NCI-H1436 (cell line): Measurements from ENCODE around the gene C1QTNF4.
"Not testable (repeated sequence)": the region's sequence is repeated elsewhere in the genome, so short reads cannot be mapped to it uniquely, and the experiment has no call there.

Experiments
- DNase-seq: peaks from one replicate; lab custom pipeline; 2025; lab: John Stamatoyannopoulos, UW

Gene C1QTNF4

GRCh38 chr11:47565340-47566148 is 28.7 kb downstream of the C1QTNF4 start, which contains the start of gene PTPMT1:
PTPMT1 (plus strand) TSS chr11:47565599; CDS start chr11:47565623, 24 bp downstream.
- peak; percentile 66 for DNase-seq

- no peak for DNase-seq
Observed at GRCh38 chr11:47564933-47565339, 29.3 kb downstream of the C1QTNF4 start.

GRCh38 chr11:47564366-47564765 is 29.8 kb downstream of the C1QTNF4 start:
- DNase-seq = not testable (repeated sequence)

GRCh38 chr11:47562393-47562792 is 31.8 kb downstream of the C1QTNF4 start:
- not testable (repeated sequence) for DNase-seq

- no peak for DNase-seq
Observed at GRCh38 chr11:47560426-47560825, 33.8 kb downstream of the C1QTNF4 start.

GRCh38 chr11:47558695-47559094 is 35.5 kb downstream of the C1QTNF4 start:
- no peak for DNase-seq

GRCh38 chr11:47557004-47557403 is 37.2 kb downstream of the C1QTNF4 start:
- DNase-seq = not testable (repeated sequence)

- DNase-seq = no peak
Observed at GRCh38 chr11:47553406-47553743, 40.8 kb downstream of the C1QTNF4 start.

GRCh38 chr11:47552566-47553405 is 41.4 kb downstream of the C1QTNF4 start, which contains the start of gene CELF1:
CELF1 (minus strand) TSS chr11:47553132; CDS start chr11:47499523, 53,609 bp downstream.
- DNase-seq = peak; percentile 90

- DNase-seq = no peak
Observed at GRCh38 chr11:47552056-47552565, 42.1 kb downstream of the C1QTNF4 start.

- DNase-seq = no peak
Observed at GRCh38 chr11:47551086-47551485, 43.1 kb downstream of the C1QTNF4 start.

GRCh38 chr11:47550288-47551047 is 43.7 kb downstream of the C1QTNF4 start:
- no peak for DNase-seq

- not testable (repeated sequence) for DNase-seq
Observed at GRCh38 chr11:47546274-47546673, 47.9 kb downstream of the C1QTNF4 start.

- no peak for DNase-seq
Observed at GRCh38 chr11:47545298-47545697, 48.9 kb downstream of the C1QTNF4 start.

GRCh38 chr11:47541070-47541469 is 53.1 kb downstream of the C1QTNF4 start:
- no peak for DNase-seq

- DNase-seq = no peak
Observed at GRCh38 chr11:47539681-47540039, 54.6 kb downstream of the C1QTNF4 start.
